Stimulated activated CD4-positive, alpha-beta T cell treated with anti-CD3 and anti-CD28 coated beads, TNF-alpha, amount 100 ng/mL, for 4 hours (primary cell): ENCODE measurements around the gene SHC3.
A peak's percentile ranks its signal among the peaks of the same experiment; 100 is the strongest.

Experiments
- DNase-seq, 3 experiments: peaks; one replicate each; pipeline ENCODE4 v3.0.0-alpha.2; 2020; ENCODE audit warnings: low read depth in 3 of 3

Gene SHC3

GRCh38 chr9:89154218-89154617, 24.4 kb downstream of the SHC3 start:
- DNase-seq: no peak

GRCh38 chr9:89153232-89154017, 25.2 kb downstream of the SHC3 start:
- peak in 1 of 3 experiments; percentile 2 for DNase-seq

- no peak for DNase-seq
Measured at GRCh38 chr9:89149726-89150125, 28.9 kb downstream of the SHC3 start.

GRCh38 chr9:89145097-89145496, 33.5 kb downstream of the SHC3 start:
- DNase-seq: no peak

- no peak for DNase-seq
Measured at GRCh38 chr9:89144238-89144637, 34.4 kb downstream of the SHC3 start.

GRCh38 chr9:89143266-89143665, 35.4 kb downstream of the SHC3 start:
- no peak for DNase-seq

- no peak for DNase-seq
Measured at GRCh38 chr9:89139455-89139854, 39.2 kb downstream of the SHC3 start.

GRCh38 chr9:89138463-89139390, 39.9 kb downstream of the SHC3 start:
- DNase-seq: no peak

GRCh38 chr9:89137542-89138462, 40.8 kb downstream of the SHC3 start:
- DNase-seq: no peak

GRCh38 chr9:89135591-89136166, 42.9 kb downstream of the SHC3 start:
- DNase-seq: no peak

GRCh38 chr9:89134709-89135108, 43.9 kb downstream of the SHC3 start:
- DNase-seq: no peak

GRCh38 chr9:89122949-89123348, 55.7 kb downstream of the SHC3 start:
- no peak for DNase-seq

GRCh38 chr9:89120704-89121103, 57.9 kb downstream of the SHC3 start:
- no peak for DNase-seq

GRCh38 chr9:89116805-89117192, 61.8 kb downstream of the SHC3 start:
- DNase-seq: no peak

GRCh38 chr9:89116064-89116804, 62.4 kb downstream of the SHC3 start:
- no peak for DNase-seq

GRCh38 chr9:89115426-89115825, 63.2 kb downstream of the SHC3 start:
- no peak for DNase-seq

- no peak for DNase-seq
Measured at GRCh38 chr9:89114741-89115140, 63.9 kb downstream of the SHC3 start.

- DNase-seq: no peak
Measured at GRCh38 chr9:89113851-89114250, 64.8 kb downstream of the SHC3 start.

- DNase-seq: no peak
Measured at GRCh38 chr9:89112243-89112642, 66.4 kb downstream of the SHC3 start.

GRCh38 chr9:89109666-89110065, 69.0 kb downstream of the SHC3 start:
- DNase-seq: no peak

- no peak for DNase-seq
Measured at GRCh38 chr9:89107406-89107805, 71.2 kb downstream of the SHC3 start.
